HFF-Myc (cell line): ENCODE measurements around the gene CAMSAP2.

Source experiments
- DNase-seq: peaks from one replicate; pipeline ENCODE4 v3.0.0-alpha.2; 2011; ENCODE audit warnings: low read depth; ENCODE audit errors: extremely low read depth
- H3K4me3 ChIP-seq: replicated peaks from 2 replicates; pipeline ENCODE4 v1.5.1; 2011; ENCODE audit warnings: low read depth, mild to moderate bottlenecking, control low read depth, low read length
- TF ChIP-seq, protein P1 (sequence below): IDR thresholded peaks from 2 replicates; pipeline ENCODE4 v1.5.1; 2012; ENCODE audit warnings: mild to moderate bottlenecking, low read depth, low read length, control low read depth; ENCODE audit errors: missing control alignments

CAMSAP2 gene

DNA sequence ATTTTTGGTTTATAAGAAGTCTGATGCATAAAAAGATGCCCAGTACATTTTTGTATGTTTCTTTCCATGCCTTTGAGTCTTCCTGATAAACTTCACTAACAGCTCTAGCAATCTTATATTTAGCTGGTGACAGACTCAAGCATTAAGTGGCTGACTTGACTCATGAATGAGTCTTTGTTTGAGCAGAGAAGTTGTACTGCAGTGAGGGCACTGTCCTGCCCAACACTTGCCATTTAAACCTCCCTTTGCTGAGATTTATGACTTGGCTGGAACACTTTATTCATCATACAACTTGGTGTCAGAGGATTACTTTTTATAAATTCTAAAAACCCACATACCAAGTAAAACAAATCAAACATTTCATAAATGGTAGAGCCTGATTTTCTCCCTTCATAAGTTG, 14.6 kb upstream of the CAMSAP2 start:
- H3K4me3 ChIP-seq, result no peak overlapping the region
- no peak for DNase-seq
- TF ChIP-seq, protein P1, sequence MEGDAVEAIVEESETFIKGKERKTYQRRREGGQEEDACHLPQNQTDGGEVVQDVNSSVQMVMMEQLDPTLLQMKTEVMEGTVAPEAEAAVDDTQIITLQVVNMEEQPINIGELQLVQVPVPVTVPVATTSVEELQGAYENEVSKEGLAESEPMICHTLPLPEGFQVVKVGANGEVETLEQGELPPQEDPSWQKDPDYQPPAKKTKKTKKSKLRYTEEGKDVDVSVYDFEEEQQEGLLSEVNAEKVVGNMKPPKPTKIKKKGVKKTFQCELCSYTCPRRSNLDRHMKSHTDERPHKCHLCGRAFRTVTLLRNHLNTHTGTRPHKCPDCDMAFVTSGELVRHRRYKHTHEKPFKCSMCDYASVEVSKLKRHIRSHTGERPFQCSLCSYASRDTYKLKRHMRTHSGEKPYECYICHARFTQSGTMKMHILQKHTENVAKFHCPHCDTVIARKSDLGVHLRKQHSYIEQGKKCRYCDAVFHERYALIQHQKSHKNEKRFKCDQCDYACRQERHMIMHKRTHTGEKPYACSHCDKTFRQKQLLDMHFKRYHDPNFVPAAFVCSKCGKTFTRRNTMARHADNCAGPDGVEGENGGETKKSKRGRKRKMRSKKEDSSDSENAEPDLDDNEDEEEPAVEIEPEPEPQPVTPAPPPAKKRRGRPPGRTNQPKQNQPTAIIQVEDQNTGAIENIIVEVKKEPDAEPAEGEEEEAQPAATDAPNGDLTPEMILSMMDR, result no peak

DNA sequence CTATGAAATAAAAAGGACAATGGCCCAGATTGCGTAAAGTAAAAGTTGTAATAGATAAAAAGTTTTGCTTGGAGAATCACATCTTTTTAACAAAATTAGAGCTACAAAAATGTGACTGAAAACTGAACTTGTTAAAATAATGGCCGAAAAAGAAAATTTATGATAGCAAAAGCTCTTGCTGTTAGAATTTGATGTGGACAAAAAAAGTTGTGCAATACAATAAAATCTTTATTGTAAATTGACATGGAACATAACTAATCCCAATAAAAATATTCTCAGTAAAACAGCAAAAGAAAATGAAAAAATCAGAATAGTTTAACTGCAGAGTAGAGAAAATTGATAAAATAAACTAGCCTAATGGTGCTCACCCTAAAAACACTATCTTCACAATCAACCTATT, 11.4 kb upstream of the CAMSAP2 start:
- DNase-seq, result no peak

DNA sequence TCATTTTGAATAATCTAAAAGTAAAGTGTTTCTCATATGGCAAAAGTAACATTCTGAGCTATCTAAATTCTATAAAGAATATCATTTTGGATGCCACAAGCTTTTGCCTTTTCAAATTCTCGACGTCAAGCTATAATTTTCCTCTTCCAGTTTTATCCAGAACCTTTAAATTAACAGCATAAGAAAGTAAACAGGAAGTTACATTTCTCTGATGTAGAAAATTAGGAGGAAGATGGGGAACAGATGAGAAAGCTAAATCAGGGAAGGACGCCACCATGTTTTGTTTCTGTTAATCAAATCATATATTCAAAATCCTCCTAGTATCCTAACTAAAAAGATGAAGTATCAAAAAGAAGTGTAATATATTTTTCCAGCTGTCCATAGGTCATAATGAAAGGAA, 8.8 kb upstream of the CAMSAP2 start:
- TF ChIP-seq, protein P1, result no peak
- no peak for DNase-seq
- no peak overlapping the region for H3K4me3 ChIP-seq

More for the DNA sequence above, 11.4 kb upstream of the CAMSAP2 start:
- no peak overlapping the region for H3K4me3 ChIP-seq
- TF ChIP-seq, protein P1, result no peak

DNA sequence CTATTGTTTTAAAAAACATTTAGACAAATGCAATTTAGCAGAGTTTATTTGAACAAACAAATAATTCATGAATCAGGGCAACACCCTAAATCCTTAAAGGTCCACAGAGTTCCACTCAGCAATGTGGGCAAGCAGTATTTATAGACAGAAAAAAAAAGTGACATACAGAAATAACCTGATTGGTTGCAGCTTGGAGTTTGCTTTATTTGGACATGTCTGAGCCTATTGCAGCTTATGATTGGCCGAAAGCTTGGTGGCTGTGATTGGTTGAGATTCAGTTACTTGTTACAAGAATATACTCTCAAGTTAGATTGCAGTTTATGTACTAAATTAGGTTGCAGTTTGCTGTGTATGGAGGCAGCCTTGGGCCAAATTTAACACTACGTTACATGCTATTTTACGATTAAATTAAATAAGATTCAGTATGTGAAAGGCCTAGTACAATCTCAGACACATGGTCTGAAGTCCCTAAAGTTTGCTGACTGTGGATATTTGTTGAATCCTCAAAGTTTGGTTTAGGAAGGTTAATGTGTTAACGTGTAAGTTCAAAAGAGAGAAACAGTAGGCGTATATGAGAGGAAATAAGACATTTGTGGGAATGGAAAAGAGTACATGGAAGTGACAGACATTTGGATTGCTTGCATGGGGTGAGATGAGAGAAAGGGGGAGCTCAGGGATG, 6.9 kb upstream of the CAMSAP2 start:
- DNase-seq, result no peak
- TF ChIP-seq, protein P1, result no peak
- H3K4me3 ChIP-seq, result no peak overlapping the region

DNA sequence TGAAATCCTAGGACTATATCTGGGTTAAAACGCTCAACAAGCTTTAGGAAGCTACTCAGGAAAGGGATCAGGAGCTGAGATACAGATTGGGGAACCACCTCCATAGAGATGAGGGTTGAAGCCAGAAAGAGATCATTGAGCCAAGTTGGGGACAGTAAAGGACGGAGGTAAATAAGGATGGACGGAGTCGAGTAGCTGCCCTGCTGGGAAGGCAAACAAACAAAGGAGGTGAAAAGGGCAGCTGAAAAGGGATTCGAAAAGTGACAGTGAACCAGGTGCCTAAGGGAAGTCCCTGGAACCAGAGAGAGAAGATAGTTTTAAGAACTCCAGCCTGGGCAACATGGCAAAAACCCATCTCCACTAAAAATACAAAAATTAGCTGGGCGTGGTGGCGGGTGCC, 6.3 kb upstream of the CAMSAP2 start:
- TF ChIP-seq, protein P1, result no peak
- no peak overlapping the region for H3K4me3 ChIP-seq
- no peak for DNase-seq

DNA sequence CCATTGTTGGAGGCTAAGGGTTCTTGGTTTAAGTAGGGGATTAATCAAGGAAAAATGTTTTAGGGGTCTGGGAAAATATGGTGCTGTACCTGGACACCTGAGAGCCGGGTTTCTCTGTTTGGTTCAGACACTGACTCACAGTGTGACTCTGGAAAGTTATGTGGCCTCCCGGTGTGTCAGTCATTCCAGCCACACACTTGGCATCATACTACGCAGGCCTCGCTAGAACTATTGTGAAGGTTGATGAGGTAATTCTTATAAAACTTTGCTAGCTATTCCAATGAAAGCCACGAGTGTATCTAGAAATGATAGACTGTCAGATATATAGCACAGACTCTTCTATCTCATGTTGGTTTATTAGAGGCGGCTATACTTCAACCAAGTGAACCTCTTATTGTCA, 4.8 kb upstream of the CAMSAP2 start:
- DNase-seq, result no peak
- TF ChIP-seq, protein P1, result no peak
- H3K4me3 ChIP-seq, result no peak overlapping the region
